SH-SY5Y (cell line): ENCODE results near the gene MEGF6.

Experiments
- GATA2 ChIP-seq: IDR thresholded peaks from 2 replicates; pipeline ENCODE4 v1.6.1; 2011; ENCODE audit warnings: mild to moderate bottlenecking, low read depth, low read length
- GATA3 ChIP-seq: IDR thresholded peaks from 2 replicates; pipeline ENCODE4 v1.6.1; 2011; ENCODE audit warnings: low read depth, mild to moderate bottlenecking, low read length, moderate library complexity

GRCh38 chr1:3450202-3450863, 161.0 kb downstream of the MEGF6 start:
- TF ChIP-seq GATA3 (no peak), GATA2 (no peak)
